GM10248 (cell line): ENCODE measurements around the gene ZNF830.

ENCODE experiments used
- CTCF ChIA-PET: fragments of 300-600 bp; sonication (Branson Sonifier 250); formaldehyde crosslinking; extraction: SDS; loops from one replicate; lab custom pipeline; 2021; ENCODE audit warnings: antibody characterized with exemption; lab: Yijun Ruan, JAX
- POLR2A ChIA-PET: fragments of 350-650 bp; sonication (Branson Sonifier 250); formaldehyde crosslinking; extraction: SDS; loops from one replicate; lab custom pipeline; 2020; ENCODE audit warnings: antibody characterized with exemption; lab: Yijun Ruan, JAX
- DNase-seq: peaks from one replicate; pipeline ENCODE4 v3.0.0; 2012; ENCODE audit errors: extremely low spot score
- TF ChIP-seq, protein P1 (sequence below): IDR thresholded peaks from 2 replicates; pipeline ENCODE4 v1.5.1; 2012; ENCODE audit warnings: mild to moderate bottlenecking, low read depth; ENCODE audit errors: extremely low read depth, missing control alignments, control extremely low read depth

ZNF830 gene

DNA sequence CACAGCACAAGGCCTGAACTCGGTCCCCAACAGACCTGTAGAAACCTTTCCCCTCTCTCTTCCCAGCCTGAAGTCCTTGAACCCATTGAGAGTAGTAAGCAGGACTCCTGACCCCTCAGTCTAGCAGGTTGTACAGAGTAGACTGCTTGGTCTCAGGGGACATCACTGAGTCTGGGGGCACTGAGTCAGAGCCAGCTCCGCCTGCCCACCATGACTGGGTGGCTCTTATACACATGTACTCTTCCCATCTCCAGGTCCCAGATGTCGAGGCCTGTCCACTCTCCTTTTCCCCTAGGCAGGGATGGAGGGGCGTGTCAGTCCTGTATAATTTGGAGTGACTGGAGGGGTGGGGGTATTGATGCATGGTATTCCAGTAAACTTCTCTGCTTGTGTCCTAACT is 42.4 kb downstream of the ZNF830 start:
- ChIA-PET CTCF (interaction anchor here (0.7 to 2.3 kb wide), 2 partner anchors 9 to 115 kb away, joined by 4 to 8 read pairs; no protein-coding TSS in a partner anchor), POLR2A (no interaction called here)
- TF ChIP-seq, protein P1, sequence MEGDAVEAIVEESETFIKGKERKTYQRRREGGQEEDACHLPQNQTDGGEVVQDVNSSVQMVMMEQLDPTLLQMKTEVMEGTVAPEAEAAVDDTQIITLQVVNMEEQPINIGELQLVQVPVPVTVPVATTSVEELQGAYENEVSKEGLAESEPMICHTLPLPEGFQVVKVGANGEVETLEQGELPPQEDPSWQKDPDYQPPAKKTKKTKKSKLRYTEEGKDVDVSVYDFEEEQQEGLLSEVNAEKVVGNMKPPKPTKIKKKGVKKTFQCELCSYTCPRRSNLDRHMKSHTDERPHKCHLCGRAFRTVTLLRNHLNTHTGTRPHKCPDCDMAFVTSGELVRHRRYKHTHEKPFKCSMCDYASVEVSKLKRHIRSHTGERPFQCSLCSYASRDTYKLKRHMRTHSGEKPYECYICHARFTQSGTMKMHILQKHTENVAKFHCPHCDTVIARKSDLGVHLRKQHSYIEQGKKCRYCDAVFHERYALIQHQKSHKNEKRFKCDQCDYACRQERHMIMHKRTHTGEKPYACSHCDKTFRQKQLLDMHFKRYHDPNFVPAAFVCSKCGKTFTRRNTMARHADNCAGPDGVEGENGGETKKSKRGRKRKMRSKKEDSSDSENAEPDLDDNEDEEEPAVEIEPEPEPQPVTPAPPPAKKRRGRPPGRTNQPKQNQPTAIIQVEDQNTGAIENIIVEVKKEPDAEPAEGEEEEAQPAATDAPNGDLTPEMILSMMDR: no peak
- no peak for DNase-seq

- TF ChIP-seq, protein P1: no peak
- no peak for DNase-seq
- ChIA-PET CTCF (interaction anchor here (1.1 to 1.3 kb wide), 2 partner anchors 69 to 85 kb away, joined by 3 read pairs; no protein-coding TSS in a partner anchor), POLR2A (no interaction called here)
Measured at GRCh38 chr17:35006345-35006744, 45.0 kb downstream of the ZNF830 start.

- POLR2A ChIA-PET: no interaction called here
- TF ChIP-seq, protein P1: no peak
- CTCF ChIA-PET: no interaction called here
- no peak for DNase-seq
Measured at GRCh38 chr17:35006961-35007360, 45.6 kb downstream of the ZNF830 start.

DNA sequence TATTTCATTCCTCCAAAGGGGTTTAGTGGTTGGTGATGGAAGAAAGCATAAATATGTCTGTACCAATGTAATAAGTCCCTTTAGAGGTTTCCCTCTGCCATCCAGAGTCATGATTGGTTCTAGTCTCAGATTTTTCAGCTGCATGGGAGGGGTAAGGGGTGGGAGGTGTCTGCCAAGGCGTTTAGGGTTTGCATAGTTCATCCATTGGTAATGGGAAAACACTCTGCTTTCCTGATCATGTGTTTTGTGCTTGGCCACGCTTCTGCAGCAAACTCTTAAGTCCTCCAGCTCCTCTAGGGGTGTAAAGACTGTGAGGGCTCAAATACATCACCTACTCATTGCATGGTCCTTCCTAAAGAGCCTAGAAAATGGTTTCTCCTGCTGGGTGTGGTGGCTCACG is 48.8 kb downstream of the ZNF830 start:
- ChIA-PET POLR2A (interaction anchor here (0.6 to 0.7 kb wide), 2 partner anchors 599 to 1591 kb away, joined by 3 to 5 read pairs; partner anchors contain the start of gene MRM1), CTCF (interaction anchor here (1.8 to 3.0 kb wide), 4 partner anchors 12 to 80 kb away, joined by 4 to 10 read pairs (median 7); no protein-coding TSS in a partner anchor)
- TF ChIP-seq, protein P1: no peak
- DNase-seq: no peak

GRCh38 chr17:35011671-35012216 is 50.4 kb downstream of the ZNF830 start:
- TF ChIP-seq, protein P1: no peak
- ChIA-PET POLR2A (no interaction called here), CTCF (interaction anchor here (0.9 to 2.3 kb wide), 5 partner anchors 8 to 108 kb away, joined by 3 to 7 read pairs (median 4); partner anchors contain the start of gene RAD51D)
- DNase-seq: no peak
